ENCODE data around the gene COA8.
A peak's percentile ranks its signal among the peaks of the same experiment; 100 is the strongest.

The COA8 gene

GRCh38 chr14:103533999-103534575, 28.7 kb upstream of the COA8 start:
- Histone ChIP-seq H3K4me1 (ENCODE audit: control insufficient read depth, insufficient read depth, low read length) (peaks cover 31% of the 10 kb centered on the region), H3K27me3 (ENCODE audit: control insufficient read depth, insufficient read depth, low read length) (no peaks in the 10 kb centered on the region), H3K9ac (ENCODE audit: low read depth, low read length) (no peak overlapping the region), H3K9me3 (replicated peaks; ENCODE audit: low read length) (no peaks in the 10 kb centered on the region), H3K4me3 (ENCODE audit: low read length) (no peak overlapping the region), H3K4me2 (ENCODE audit: low read length) (no peak overlapping the region), H3K36me3 (ENCODE audit: insufficient read depth, low read length) (peaks cover 24% of the 10 kb centered on the region)

- Histone ChIP-seq H3K4me1 (ENCODE audit: control insufficient read depth, insufficient read depth, low read length) (peaks cover 33% of the 10 kb centered on the region), H3K4me2 (ENCODE audit: low read length) (no peak overlapping the region), H3K27me3 (ENCODE audit: control insufficient read depth, insufficient read depth, low read length) (no peaks in the 10 kb centered on the region), H3K9me3 (replicated peaks; ENCODE audit: low read length) (no peaks in the 10 kb centered on the region), H3K36me3 (ENCODE audit: insufficient read depth, low read length) (peaks cover 24% of the 10 kb centered on the region), H3K9ac (ENCODE audit: low read depth, low read length) (no peak overlapping the region), H3K4me3 (ENCODE audit: low read length) (no peak overlapping the region)
Measured at GRCh38 chr14:103534576-103535061, 28.1 kb upstream of the COA8 start.

- peaks cover 33% of the 10 kb centered on the region for H3K4me1 ChIP-seq (ENCODE audit: control insufficient read depth, insufficient read depth, low read length)
- no peaks in the 10 kb centered on the region for H3K27me3 ChIP-seq (ENCODE audit: control insufficient read depth, insufficient read depth, low read length)
- no peak overlapping the region for H3K4me3 ChIP-seq (ENCODE audit: low read length)
- H3K36me3 ChIP-seq (ENCODE audit: insufficient read depth, low read length), result peaks cover 21% of the 10 kb centered on the region
- no peak overlapping the region for H3K9ac ChIP-seq (ENCODE audit: low read depth, low read length)
- H3K4me2 ChIP-seq (ENCODE audit: low read length), result no peak overlapping the region
- no peaks in the 10 kb centered on the region for H3K9me3 ChIP-seq (replicated peaks; ENCODE audit: low read length)
Measured at GRCh38 chr14:103535081-103535890, 27.5 kb upstream of the COA8 start.

- Histone ChIP-seq H3K9ac (ENCODE audit: low read depth, low read length) (no peak overlapping the region), H3K4me1 (ENCODE audit: control insufficient read depth, insufficient read depth, low read length) (peaks cover 40% of the 10 kb centered on the region), H3K4me2 (ENCODE audit: low read length) (no peak overlapping the region), H3K9me3 (replicated peaks; ENCODE audit: low read length) (no peaks in the 10 kb centered on the region), H3K27me3 (ENCODE audit: control insufficient read depth, insufficient read depth, low read length) (no peaks in the 10 kb centered on the region), H3K4me3 (ENCODE audit: low read length) (no peak overlapping the region), H3K36me3 (ENCODE audit: insufficient read depth, low read length) (peaks cover 21% of the 10 kb centered on the region)
Measured at GRCh38 chr14:103535891-103536565, 26.7 kb upstream of the COA8 start.

- H3K9me3 ChIP-seq (replicated peaks; ENCODE audit: low read length), result no peaks in the 10 kb centered on the region
- no peak overlapping the region for H3K9ac ChIP-seq (ENCODE audit: low read depth, low read length)
- H3K4me2 ChIP-seq (ENCODE audit: low read length), result no peak overlapping the region
- H3K4me3 ChIP-seq (ENCODE audit: low read length), result no peak overlapping the region
- no peaks in the 10 kb centered on the region for H3K27me3 ChIP-seq (ENCODE audit: control insufficient read depth, insufficient read depth, low read length)
- peaks cover 47% of the 10 kb centered on the region for H3K4me1 ChIP-seq (ENCODE audit: control insufficient read depth, insufficient read depth, low read length)
- H3K36me3 ChIP-seq (ENCODE audit: insufficient read depth, low read length), result peaks cover 21% of the 10 kb centered on the region
Measured at GRCh38 chr14:103536693-103537092, 26.1 kb upstream of the COA8 start.

GRCh38 chr14:103537175-103537990, 25.4 kb upstream of the COA8 start:
- Histone ChIP-seq H3K4me3 (ENCODE audit: low read length) (no peak overlapping the region), H3K27me3 (ENCODE audit: control insufficient read depth, insufficient read depth, low read length) (no peaks in the 10 kb centered on the region), H3K9ac (ENCODE audit: low read depth, low read length) (peak overlapping the region; percentile 23), H3K9me3 (replicated peaks; ENCODE audit: low read length) (no peaks in the 10 kb centered on the region), H3K36me3 (ENCODE audit: insufficient read depth, low read length) (peaks cover 21% of the 10 kb centered on the region), H3K4me2 (ENCODE audit: low read length) (no peak overlapping the region), H3K4me1 (ENCODE audit: control insufficient read depth, insufficient read depth, low read length) (peaks cover 54% of the 10 kb centered on the region)

GRCh38 chr14:103538291-103539055, 24.3 kb upstream of the COA8 start:
- Histone ChIP-seq H3K9ac (ENCODE audit: low read depth, low read length) (no peak overlapping the region), H3K4me3 (ENCODE audit: low read length) (no peak overlapping the region), H3K27me3 (ENCODE audit: control insufficient read depth, insufficient read depth, low read length) (no peaks in the 10 kb centered on the region), H3K36me3 (ENCODE audit: insufficient read depth, low read length) (peaks cover 21% of the 10 kb centered on the region), H3K4me2 (ENCODE audit: low read length) (no peak overlapping the region), H3K4me1 (ENCODE audit: control insufficient read depth, insufficient read depth, low read length) (peaks cover 65% of the 10 kb centered on the region), H3K9me3 (replicated peaks; ENCODE audit: low read length) (no peaks in the 10 kb centered on the region)

- no peak overlapping the region for H3K4me3 ChIP-seq (ENCODE audit: low read length)
- H3K9me3 ChIP-seq (replicated peaks; ENCODE audit: low read length), result no peaks in the 10 kb centered on the region
- H3K4me1 ChIP-seq (ENCODE audit: control insufficient read depth, insufficient read depth, low read length), result peaks cover 72% of the 10 kb centered on the region
- H3K27me3 ChIP-seq (ENCODE audit: control insufficient read depth, insufficient read depth, low read length), result no peaks in the 10 kb centered on the region
- H3K9ac ChIP-seq (ENCODE audit: low read depth, low read length), result no peak overlapping the region
- no peak overlapping the region for H3K4me2 ChIP-seq (ENCODE audit: low read length)
- peaks cover 17% of the 10 kb centered on the region for H3K36me3 ChIP-seq (ENCODE audit: insufficient read depth, low read length)
Measured at GRCh38 chr14:103539056-103539825, 23.5 kb upstream of the COA8 start.

GRCh38 chr14:103540821-103541708, 21.7 kb upstream of the COA8 start:
- Histone ChIP-seq H3K4me2 (ENCODE audit: low read length) (peak overlapping the region; percentile 75), H3K36me3 (ENCODE audit: insufficient read depth, low read length) (peaks cover 2% of the 10 kb centered on the region), H3K4me3 (ENCODE audit: low read length) (peak overlapping the region; percentile 55), H3K27me3 (ENCODE audit: control insufficient read depth, insufficient read depth, low read length) (no peaks in the 10 kb centered on the region), H3K9ac (ENCODE audit: low read depth, low read length) (peak overlapping the region; percentile 59), H3K9me3 (replicated peaks; ENCODE audit: low read length) (no peaks in the 10 kb centered on the region), H3K4me1 (ENCODE audit: control insufficient read depth, insufficient read depth, low read length) (peaks cover 72% of the 10 kb centered on the region)

Measured in skeletal muscle satellite cell (primary cell).